Right atrium auricular region (tissue), 2 donors: ENCODE data around the gene HPX. TPM values are rescaled to one million over a fixed set of nuclear protein-coding genes. Genes with fewer than 3 reads are reported as not detected.

Experiments
- DNase-seq: peaks from one replicate; pipeline ENCODE4 v3.0.0-alpha.2; 2019; ENCODE audit warnings: low spot score
- H3K27ac ChIP-seq, 2 donors: fragments of 200-600 bp; sonication (generic); 1 replicate in 1 of 2; 2 replicates in 1 of 2; pipeline ENCODE4 v1.5.1; 2016 to 2019
- H3K27me3 ChIP-seq, 2 donors: fragments of 200-600 bp; sonication (generic); one replicate each; pipeline versions ENCODE4 v1.5.1 to v1.6.0; 2017 to 2019
- H3K36me3 ChIP-seq: fragments of 200-600 bp; sonication (generic); one replicate; pipeline ENCODE4 v1.5.1; 2016
- H3K4me1 ChIP-seq, 2 donors: fragments of 200-600 bp; sonication (generic); one replicate each; pipeline versions ENCODE4 v1.5.1 to v1.6.0; 2017 to 2019
- H3K4me3 ChIP-seq, 2 donors: fragments of 200-600 bp; sonication (generic); 1 replicate in 1 of 2; 2 replicates in 1 of 2; pipeline ENCODE4 v1.5.1; 2017 to 2019; ENCODE audit warnings: mild to moderate bottlenecking in 1 of 2, moderate library complexity in 1 of 2
- H3K9me3 ChIP-seq, 2 donors: fragments of 200-600 bp; sonication (generic); one replicate each; pipeline ENCODE4 v1.5.1; 2019
- CTCF ChIP-seq, 2 donors: fragments of 200-600 bp; sonication (generic); IDR thresholded peaks; one replicate each; pipeline ENCODE4 v1.5.1; 2019; ENCODE audit warnings: antibody characterized with exemption in 2 of 2
- total RNA-seq, 2 donors: library from RNA; depleted of rRNA; stranded (reverse); fragments of >200 nt; gene quantifications; one replicate each; pipeline ENCODE4 v1.1.0, GENCODE V29; 2016

Gene HPX
- total RNA-seq, 2 donors from 2014 or later, result 0.20 TPM; not detected in 1

- peaks cover 87% of the 10 kb centered on the region for H3K36me3 ChIP-seq
- no peak overlapping the region for H3K27ac ChIP-seq
- no peak for DNase-seq
These were observed 12.4 kb upstream of the HPX start for GRCh38 chr11:6453152-6453551.

GRCh38 chr11:6452219-6452618 lies 11.4 kb upstream of the HPX start:
- no peaks in the 10 kb centered on the region for H3K9me3 ChIP-seq
- no peak for DNase-seq
- H3K4me1 ChIP-seq, result peaks cover 0 to 4% of the 10 kb centered on the region in 2 donors
- no peak overlapping the region for H3K27ac ChIP-seq
- no peak for TF ChIP-seq CTCF (IDR thresholded peaks at IDR 0.05)
- no peaks in the 10 kb centered on the region for H3K27me3 ChIP-seq
- H3K4me3 ChIP-seq, result no peak overlapping the region
- H3K36me3 ChIP-seq, result peaks cover 79% of the 10 kb centered on the region

More at GRCh38 chr11:6453152-6453551, 12.4 kb upstream of the HPX start:
- Histone ChIP-seq H3K4me3 (no peak overlapping the region), H3K4me1 (peaks cover 0 to 4% of the 10 kb centered on the region in 2 donors), H3K9me3 (no peaks in the 10 kb centered on the region), H3K27me3 (no peaks in the 10 kb centered on the region)
- TF ChIP-seq CTCF (IDR thresholded peaks at IDR 0.05), result no peak

- Histone ChIP-seq H3K4me1 (peaks cover 0 to 4% of the 10 kb centered on the region in 2 donors), H3K9me3 (no peaks in the 10 kb centered on the region), H3K27me3 (no peaks in the 10 kb centered on the region), H3K4me3 (no peak overlapping the region), H3K27ac (no peak overlapping the region), H3K36me3 (peaks cover 48% of the 10 kb centered on the region)
- no peak for DNase-seq
- TF ChIP-seq CTCF (IDR thresholded peaks at IDR 0.05), result no peak
These were observed 7.8 kb upstream of the HPX start for GRCh38 chr11:6448574-6448973.

- peak; percentile 64 for DNase-seq
- H3K9me3 ChIP-seq, result no peaks in the 10 kb centered on the region
- peak; percentile 67 to 86 for TF ChIP-seq CTCF (IDR thresholded peaks at IDR 0.05)
- H3K27ac ChIP-seq, result no peak overlapping the region
- peaks cover under 1% of the 10 kb centered on the region for H3K36me3 ChIP-seq
- H3K27me3 ChIP-seq, result no peaks in the 10 kb centered on the region
- H3K4me1 ChIP-seq, result no peaks in the 10 kb centered on the region
- no peak overlapping the region for H3K4me3 ChIP-seq
These were observed 2.6 kb upstream of the HPX start for GRCh38 chr11:6443269-6444003.

GRCh38 chr11:6442441-6442840 lies 1.7 kb upstream of the HPX start:
- DNase-seq, result no peak
- Histone ChIP-seq H3K36me3 (no peaks in the 10 kb centered on the region), H3K27ac (no peak overlapping the region), H3K4me3 (no peak overlapping the region), H3K9me3 (no peaks in the 10 kb centered on the region), H3K27me3 (no peaks in the 10 kb centered on the region), H3K4me1 (no peaks in the 10 kb centered on the region)
- no peak for TF ChIP-seq CTCF (IDR thresholded peaks at IDR 0.05)
